ENCODE measurements around the gene AIFM3. TPM values are rescaled to one million over a fixed set of nuclear protein-coding genes. Genes with fewer than 3 reads are reported as not detected.

The AIFM3 gene
- total and polyA plus RNA-seq, 2 of the 13 experiments (the other 11 are each of a cell fraction or from before 2014, with no cell fraction given), result 9.0 to 15.3 TPM

GRCh38 chr22:21009638-21010425 is 42.8 kb downstream of the AIFM3 start (continued):
- TF ChIP-seq PRDM10 (CRISPR knock-in tag; IDR thresholded peaks at IDR 0.05; ENCODE audit: low read depth), result no peak
- no peak; the same call in 1 of the 2 replicates for TF ChIP-seq ZNF225 (CRISPR knock-in tag; IDR thresholded peaks at IDR 0.05)
- no peak for TF ChIP-seq CENPT (CRISPR knock-in tag; IDR thresholded peaks at IDR 0.05; ENCODE audit: low read depth)
- TF ChIP-seq CCDC6 (CRISPR knock-in tag; IDR thresholded peaks at IDR 0.05), result peak; percentile 67; the same call in 1 of the 2 replicates
- TF ChIP-seq NFIC (IDR thresholded peaks at IDR 0.05; ENCODE audit: low read length), result no peak
- no peak for TF ChIP-seq CTCF (CRISPR knock-in tag; IDR thresholded peaks at IDR 0.05)
- no peak for TF ChIP-seq RBM39 (IDR thresholded peaks at IDR 0.05; ENCODE audit: low read depth, low read length, poor library complexity, severe bottlenecking)
- TF ChIP-seq FOXC1 (CRISPR knock-in tag; IDR thresholded peaks at IDR 0.05; ENCODE audit: borderline replicate concordance), result peak; percentile 48; the same call in 1 of the 2 replicates
- no peak for TF ChIP-seq THYN1 (CRISPR knock-in tag; IDR thresholded peaks at IDR 0.05; ENCODE audit: borderline replicate concordance, low read depth)
- no peak for TF ChIP-seq THAP8 (CRISPR knock-in tag; IDR thresholded peaks at IDR 0.05; ENCODE audit: borderline replicate concordance)
- TF ChIP-seq ZBTB20 (CRISPR knock-in tag; IDR thresholded peaks at IDR 0.05; ENCODE audit: borderline replicate concordance, low read depth), result no peak; the same call in 1 of the 2 replicates
- no peak for TF ChIP-seq ZNF670 (CRISPR knock-in tag; IDR thresholded peaks at IDR 0.05; ENCODE audit: borderline replicate concordance)
- no peak for TF ChIP-seq ATF1 (CRISPR knock-in tag; IDR thresholded peaks at IDR 0.05)
- TF ChIP-seq GTF3A (CRISPR knock-in tag; conservative IDR thresholded peaks at IDR 0.05), result no peak
- 0 out of 2 replicates have a peak, but pooled peaks have one; percentile 35 for TF ChIP-seq ZNF782 (CRISPR knock-in tag; IDR thresholded peaks at IDR 0.05; ENCODE audit: borderline replicate concordance)
- no peak for TF ChIP-seq CEBPZ (IDR thresholded peaks at IDR 0.05; ENCODE audit: low read length)
- TF ChIP-seq ZNF205 (CRISPR knock-in tag; IDR thresholded peaks at IDR 0.05), result peak; percentile 79
- TF ChIP-seq ZNF577 (CRISPR knock-in tag; IDR thresholded peaks at IDR 0.05; ENCODE audit: borderline replicate concordance, low read depth), result no peak
- peak; percentile 82 for TF ChIP-seq ELF3 (CRISPR knock-in tag; IDR thresholded peaks at IDR 0.05)
